Measurements from ENCODE around the gene GREB1. TPM values are rescaled to one million over a fixed set of nuclear protein-coding genes. Genes with fewer than 3 reads are reported as not detected.
A peak's percentile ranks its signal among the peaks of the same experiment; 100 is the strongest.

The GREB1 gene
- total RNA-seq, 1 experiment from 2014 or later = 16.5 TPM

- no peaks in the 10 kb centered on the region for H3K9me3 ChIP-seq (ENCODE audit: control insufficient read depth, low read depth, low read length)
- peaks cover 47 to 56% (median 56%) of the 10 kb centered on the region in 3 experiments for H3K36me3 Mint-ChIP-seq (ENCODE audit: insufficient read depth in 1 of 3, low read depth in 3 of 3)
- H3K9me3 Mint-ChIP-seq = peaks cover 0 to 4% of the 10 kb centered on the region in 2 experiments; a peak in 1 of 5 replicates
Observed at GRCh38 chr2:11629215-11629614, 95.4 kb downstream of the GREB1 start.

More at GRCh38 chr2:11629215-11629614, 95.4 kb downstream of the GREB1 start:
- Histone ChIP-seq H3K4me1 (ENCODE audit: insufficient read depth, low read length) (no peaks in the 10 kb centered on the region), H2BK12ac (ENCODE audit: insufficient read length, low read depth, low read length) (no peak overlapping the region), H2AFZ (ENCODE audit: low read length) (no peak overlapping the region), H4K20me1 (ENCODE audit: control insufficient read depth, insufficient read depth, insufficient read length) (no peaks in the 10 kb centered on the region), H3T11ph (ENCODE audit: low read length) (no peak overlapping the region), H3K18ac (ENCODE audit: insufficient read length, low read depth, low read length) (no peak overlapping the region), H2AK5ac (ENCODE audit: insufficient read length, low read length) (no peak overlapping the region), H2BK5ac (ENCODE audit: insufficient read length, low read length) (no peak overlapping the region), H2BK120ac (ENCODE audit: low read depth, low read length, poor library complexity, severe bottlenecking) (no peak overlapping the region), H3K79me2 (ENCODE audit: insufficient read depth, low read length) (no peaks in the 10 kb centered on the region), H3K23me2 (ENCODE audit: insufficient read length, low read depth, low read length, poor library complexity, severe bottlenecking) (no peaks in the 10 kb centered on the region), H3K27ac (ENCODE audit: insufficient read length, low read depth, low read length) (no peak overlapping the region), H3K14ac (ENCODE audit: insufficient read depth, low read length) (no peak overlapping the region), H3K23ac (ENCODE audit: insufficient read length, low read depth, low read length) (no peak overlapping the region), H3K4me2 (ENCODE audit: insufficient read depth, insufficient read length, low read length) (no peak overlapping the region), H3K4ac (ENCODE audit: low read depth, low read length) (no peak overlapping the region), H4K91ac (ENCODE audit: insufficient read length, low read depth, low read length) (no peak overlapping the region), H3K79me1 (ENCODE audit: insufficient read depth, low read depth, low read length, poor library complexity, severe bottlenecking) (no peaks in the 10 kb centered on the region), H3K9ac (ENCODE audit: extremely low read depth, insufficient read length, low read length) (no peak overlapping the region), H4K5ac (ENCODE audit: insufficient read length, low read depth, low read length) (no peak overlapping the region), H3K56ac (ENCODE audit: insufficient read length, low read depth, low read length) (no peak overlapping the region), H3K27me3 (ENCODE audit: insufficient read depth, low read length) (no peaks in the 10 kb centered on the region), H2BK15ac (ENCODE audit: low read depth, low read length) (no peak overlapping the region), H4K8ac (replicated peaks; ENCODE audit: insufficient read length, low read depth, low read length) (no peak overlapping the region), H2BK20ac (ENCODE audit: low read depth, low read length, poor library complexity, severe bottlenecking) (no peak overlapping the region)
- H3K4me3 Mint-ChIP-seq = no peak overlapping the region
- H3K27me3 Mint-ChIP-seq (ENCODE audit: low read depth) = no peaks in the 10 kb centered on the region; the same call in 1 of the 2 replicates
- H3K4me1 Mint-ChIP-seq = peaks cover 0 to 3% of the 10 kb centered on the region in 2 experiments; a peak in 1 of 4 replicates
- DNase-seq = no peak
- H3K27ac Mint-ChIP-seq = peak overlapping the region in 1 of 3 experiments; percentile 59; a peak in 2 of 7 replicates
- no CpG with 5 or more reads among the region's 11 CpGs for WGBS (ENCODE audit: extremely low coverage, insufficient read length, low lambda C conversion rate)
- TF ChIP-seq, protein P1, sequence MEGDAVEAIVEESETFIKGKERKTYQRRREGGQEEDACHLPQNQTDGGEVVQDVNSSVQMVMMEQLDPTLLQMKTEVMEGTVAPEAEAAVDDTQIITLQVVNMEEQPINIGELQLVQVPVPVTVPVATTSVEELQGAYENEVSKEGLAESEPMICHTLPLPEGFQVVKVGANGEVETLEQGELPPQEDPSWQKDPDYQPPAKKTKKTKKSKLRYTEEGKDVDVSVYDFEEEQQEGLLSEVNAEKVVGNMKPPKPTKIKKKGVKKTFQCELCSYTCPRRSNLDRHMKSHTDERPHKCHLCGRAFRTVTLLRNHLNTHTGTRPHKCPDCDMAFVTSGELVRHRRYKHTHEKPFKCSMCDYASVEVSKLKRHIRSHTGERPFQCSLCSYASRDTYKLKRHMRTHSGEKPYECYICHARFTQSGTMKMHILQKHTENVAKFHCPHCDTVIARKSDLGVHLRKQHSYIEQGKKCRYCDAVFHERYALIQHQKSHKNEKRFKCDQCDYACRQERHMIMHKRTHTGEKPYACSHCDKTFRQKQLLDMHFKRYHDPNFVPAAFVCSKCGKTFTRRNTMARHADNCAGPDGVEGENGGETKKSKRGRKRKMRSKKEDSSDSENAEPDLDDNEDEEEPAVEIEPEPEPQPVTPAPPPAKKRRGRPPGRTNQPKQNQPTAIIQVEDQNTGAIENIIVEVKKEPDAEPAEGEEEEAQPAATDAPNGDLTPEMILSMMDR (conservative IDR thresholded peaks at IDR 0.05) = no peak
